ENCODE data around the gene NEURL2.
"Not testable (repeated sequence)": the region's sequence is repeated elsewhere in the genome, so short reads cannot be mapped to it uniquely, and the experiment has no call there.

The NEURL2 gene

DNA sequence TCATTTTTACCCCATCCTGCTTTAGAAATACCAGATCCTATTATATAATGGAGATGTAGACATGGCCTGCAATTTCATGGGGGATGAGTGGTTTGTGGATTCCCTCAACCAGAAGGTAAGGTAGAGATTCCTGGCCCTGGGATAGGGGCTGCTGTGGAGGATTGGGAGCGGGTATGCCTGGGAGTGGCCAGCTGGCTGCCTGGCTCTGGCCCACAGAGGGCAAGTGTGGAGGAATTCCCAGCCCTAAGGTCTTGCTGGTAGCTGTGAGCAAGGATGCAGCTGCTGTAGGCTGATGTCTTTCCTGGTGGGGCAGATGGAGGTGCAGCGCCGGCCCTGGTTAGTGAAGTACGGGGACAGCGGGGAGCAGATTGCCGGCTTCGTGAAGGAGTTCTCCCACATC lies 6.7 kb upstream of the NEURL2 start:
- DNase-seq, result no peak

- DNase-seq, result no peak
Measured at GRCh38 chr20:45897289-45897688, 6.3 kb upstream of the NEURL2 start.

DNA sequence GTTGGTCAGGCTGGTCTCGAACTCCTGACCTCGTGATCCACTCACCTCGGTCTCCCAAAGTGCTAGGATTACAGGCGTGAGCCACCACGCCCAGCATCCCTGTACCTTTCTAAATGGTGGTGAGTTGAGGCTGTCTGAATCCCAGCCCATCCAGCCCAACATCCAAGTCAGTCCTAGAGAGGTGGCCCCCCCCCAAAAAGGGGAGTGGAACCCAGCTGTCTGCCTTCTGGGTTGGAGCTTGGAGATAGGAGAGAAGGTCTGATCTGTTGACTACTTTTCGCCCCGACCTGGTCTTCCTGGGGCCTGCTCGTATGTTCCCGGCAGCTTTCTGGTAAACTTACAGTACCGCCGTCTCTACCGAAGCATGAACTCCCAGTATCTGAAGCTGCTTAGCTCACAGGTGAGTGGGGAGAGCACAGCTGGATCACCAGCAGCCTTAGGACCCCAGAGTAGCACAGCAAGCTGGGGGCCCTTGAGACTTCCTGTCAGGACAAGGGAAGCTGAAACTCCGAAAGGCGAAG lies 5.7 kb upstream of the NEURL2 start:
- no peak for DNase-seq

GRCh38 chr20:45894797-45895196 lies 3.8 kb upstream of the NEURL2 start:
- DNase-seq, result no peak

- no peak for DNase-seq
Measured at GRCh38 chr20:45893831-45894230, 2.8 kb upstream of the NEURL2 start.

DNA sequence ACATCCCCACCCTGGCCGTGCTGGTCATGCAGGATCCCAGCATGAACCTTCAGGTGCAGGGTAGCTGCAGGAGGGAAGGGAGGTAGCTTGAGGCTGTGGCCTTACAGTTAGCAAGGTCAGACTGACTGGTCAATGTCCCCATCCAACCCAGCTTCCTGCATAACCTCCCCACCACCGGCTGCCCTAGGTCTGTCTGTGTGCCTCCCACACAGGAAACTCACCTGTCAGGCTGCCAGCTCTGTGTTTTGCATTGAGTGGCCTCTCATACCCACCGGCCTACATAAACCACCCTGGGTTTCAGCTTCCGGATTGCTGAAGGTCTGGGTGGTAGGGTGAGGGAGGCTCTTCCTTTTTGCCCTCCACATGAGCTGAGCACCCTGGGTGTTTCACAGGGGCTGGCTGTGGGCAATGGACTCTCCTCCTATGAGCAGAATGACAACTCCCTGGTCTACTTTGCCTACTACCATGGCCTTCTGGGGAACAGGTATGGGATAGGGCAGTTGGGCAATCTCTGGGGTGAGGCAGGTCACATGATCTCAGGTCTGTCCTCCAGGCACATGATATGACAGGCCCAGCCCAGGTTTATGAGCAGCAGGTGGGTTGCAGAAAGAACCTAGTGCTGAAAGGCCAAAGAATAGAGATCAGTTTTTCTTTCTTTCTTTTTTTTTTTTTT lies 2.0 kb upstream of the NEURL2 start:
- DNase-seq, result no peak

GRCh38 chr20:45892049-45892825 lies 1.2 kb upstream of the NEURL2 start:
- DNase-seq, result peak; percentile 73

- DNase-seq, result no peak
Measured at GRCh38 chr20:45890077-45890984, 677 bp downstream of the NEURL2 start.

GRCh38 chr20:45888681-45889080 lies 2.3 kb downstream of the NEURL2 start:
- DNase-seq, result no peak

DNA sequence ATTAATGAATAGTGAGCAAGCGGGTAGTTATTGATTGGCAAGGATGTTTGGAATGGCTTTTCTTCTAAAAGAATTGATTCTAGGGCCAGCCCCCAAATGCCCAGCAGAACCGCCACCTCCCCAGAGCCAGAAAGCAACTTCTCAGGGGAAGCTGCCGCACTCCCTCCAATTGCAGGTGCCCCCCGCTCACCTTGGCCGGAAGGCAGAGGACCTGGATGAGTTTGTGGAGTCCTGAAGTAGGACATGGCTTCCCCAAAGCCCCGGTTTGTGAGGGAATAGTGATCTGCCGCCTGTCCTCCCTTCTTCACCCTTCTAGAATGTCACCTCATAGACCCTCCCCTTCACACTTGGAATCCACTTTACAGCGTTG lies 3.7 kb downstream of the NEURL2 start, which contains the start of gene SPATA25:
SPATA25 (minus strand) TSS at position 277 of the 370 bp plus-strand sequence; CDS start at position 245, 32 bp downstream.
- no peak for DNase-seq

- no peak for DNase-seq
Measured at GRCh38 chr20:45886590-45887345, 4.2 kb downstream of the NEURL2 start.

DNA sequence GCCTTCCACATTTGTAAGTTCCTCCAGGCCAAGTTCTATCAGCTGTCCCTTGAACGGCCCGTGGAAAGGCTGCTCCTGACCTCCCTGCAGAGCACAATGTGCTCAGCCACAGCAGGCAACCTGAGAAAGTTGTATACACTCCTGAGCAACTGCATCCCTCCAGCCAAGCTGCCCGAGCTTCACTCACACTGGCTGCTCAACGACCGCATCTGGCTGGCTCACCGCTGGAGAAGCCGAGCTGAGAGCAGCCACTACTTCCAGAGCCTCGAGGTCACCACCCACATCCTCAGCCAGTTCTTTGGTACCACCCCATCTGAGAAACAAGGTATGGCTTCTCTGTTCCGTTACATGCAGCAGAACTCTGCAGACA lies 7.9 kb downstream of the NEURL2 start:
- no peak for DNase-seq

DNA sequence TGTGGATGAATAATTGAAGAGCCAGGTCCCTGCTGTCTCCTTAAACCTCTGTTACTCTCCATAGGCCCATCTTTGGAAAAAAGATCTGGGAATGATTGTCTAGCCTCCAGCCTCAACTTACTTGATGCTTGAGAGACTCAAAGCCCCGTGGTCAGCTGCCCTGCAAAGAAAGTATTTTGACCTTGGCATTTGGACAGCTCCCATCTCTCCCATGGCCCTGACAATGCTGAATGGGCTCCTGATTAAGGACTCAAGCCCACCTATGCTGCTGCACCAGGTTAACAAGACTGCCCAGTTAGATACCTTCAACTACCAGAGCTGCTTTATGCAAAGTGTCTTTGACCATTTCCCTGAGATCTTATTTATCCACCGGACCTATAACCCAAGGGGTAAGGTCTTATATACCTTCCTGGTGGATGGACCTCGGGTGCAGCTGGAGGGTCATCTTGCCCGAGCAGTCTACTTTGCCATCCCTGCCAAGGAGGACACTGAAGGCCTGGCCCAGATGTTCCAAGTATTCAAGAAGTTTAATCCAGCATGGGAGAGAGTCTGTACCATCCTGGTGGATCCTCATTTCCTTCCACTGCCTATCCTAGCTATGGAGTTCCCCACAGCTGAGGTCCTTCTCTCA lies 8.4 kb downstream of the NEURL2 start:
- DNase-seq, result no peak

GRCh38 chr20:45880988-45881788 lies 9.8 kb downstream of the NEURL2 start, which contains the start of gene ZSWIM1:
Gene ZSWIM1, plus strand, starts transcription at chr20:45881227. Its CDS starts 1,366 bp downstream, at chr20:45882593.
- peak; percentile 90 for DNase-seq

GRCh38 chr20:45878076-45878761 lies 12.8 kb downstream of the NEURL2 start:
- no peak for DNase-seq

DNA sequence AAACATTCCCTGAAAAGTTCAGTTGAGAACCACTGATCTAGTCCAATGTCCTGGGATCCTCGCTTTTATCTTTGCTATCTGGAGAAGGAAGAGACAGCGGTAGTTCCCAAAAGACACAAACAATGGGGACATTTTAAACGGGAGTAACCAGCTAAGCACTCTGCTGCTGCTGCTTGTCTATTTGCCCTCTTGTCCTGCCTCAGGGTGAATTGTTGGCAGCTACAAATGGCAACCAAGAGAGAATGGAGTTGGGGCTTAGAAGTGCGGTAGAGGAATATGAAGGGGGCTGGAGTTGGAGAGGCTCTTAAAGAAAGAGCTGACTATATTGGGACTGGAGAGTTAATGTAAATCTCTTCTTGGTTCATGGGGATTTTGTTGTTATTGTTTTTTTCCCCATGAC lies 16.4 kb downstream of the NEURL2 start:
- no peak for DNase-seq

DNA sequence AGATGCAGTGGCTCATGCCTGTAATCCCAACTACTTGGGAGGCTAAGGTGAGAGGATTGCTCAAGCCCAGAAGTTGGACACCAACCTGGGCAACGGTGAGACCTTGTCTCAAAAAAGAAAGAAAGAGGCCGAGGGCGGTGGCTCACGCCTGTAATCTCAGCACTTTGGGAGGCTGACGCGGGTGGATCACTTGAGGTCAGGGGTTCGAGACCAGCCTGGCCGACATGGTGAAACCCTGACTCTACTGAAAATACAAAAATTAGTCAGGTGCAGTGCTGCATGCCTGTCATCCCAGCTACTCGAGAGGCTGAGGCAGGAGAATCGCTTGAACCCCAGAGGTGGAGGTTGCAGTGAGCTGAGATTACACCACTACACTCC lies 16.9 kb downstream of the NEURL2 start:
- DNase-seq, result not testable (repeated sequence)

GRCh38 chr20:45873409-45874103 lies 17.5 kb downstream of the NEURL2 start:
- DNase-seq, result no peak

- DNase-seq, result no peak
Measured at GRCh38 chr20:45872626-45873025, 18.4 kb downstream of the NEURL2 start.

GRCh38 chr20:45867819-45868176 lies 23.2 kb downstream of the NEURL2 start:
- DNase-seq, result no peak
